HuH-7.5 (cell line): ENCODE measurements around the gene HCN3.

Experiments
- DNase-seq: peaks from one replicate; pipeline ENCODE4 v3.0.0; 2011; ENCODE audit warnings: low spot score

The HCN3 gene

GRCh38 chr1:155254228-155254713 lies 23.0 kb upstream of the HCN3 start:
- no peak for DNase-seq

DNA sequence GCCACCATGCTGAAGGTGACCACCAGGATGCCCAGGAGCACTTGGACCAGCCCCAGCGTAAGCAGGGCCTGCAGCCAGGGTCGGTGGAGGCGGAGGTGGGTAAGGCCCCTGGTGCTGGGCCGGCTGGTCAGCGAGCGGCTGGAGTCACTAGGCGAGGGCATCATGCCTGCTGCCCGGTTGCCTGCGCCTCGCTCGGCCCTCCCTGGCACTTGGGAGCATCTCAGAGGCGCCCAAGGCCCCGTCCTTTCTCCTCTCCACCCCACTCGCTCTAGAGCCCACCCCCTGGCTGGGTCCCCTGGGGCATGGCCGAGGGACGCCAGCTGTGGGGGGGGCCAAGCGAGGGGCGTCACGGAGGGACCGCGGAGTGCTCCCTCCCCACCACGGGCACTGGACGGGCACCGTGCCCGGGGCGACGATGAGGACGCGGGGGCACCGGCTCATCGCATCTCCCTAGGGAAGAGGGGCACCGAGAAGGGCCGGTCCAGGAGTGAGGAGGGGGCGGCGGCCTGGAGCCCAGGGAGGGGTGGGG lies 22.5 kb upstream of the HCN3 start:
- DNase-seq = no peak

DNA sequence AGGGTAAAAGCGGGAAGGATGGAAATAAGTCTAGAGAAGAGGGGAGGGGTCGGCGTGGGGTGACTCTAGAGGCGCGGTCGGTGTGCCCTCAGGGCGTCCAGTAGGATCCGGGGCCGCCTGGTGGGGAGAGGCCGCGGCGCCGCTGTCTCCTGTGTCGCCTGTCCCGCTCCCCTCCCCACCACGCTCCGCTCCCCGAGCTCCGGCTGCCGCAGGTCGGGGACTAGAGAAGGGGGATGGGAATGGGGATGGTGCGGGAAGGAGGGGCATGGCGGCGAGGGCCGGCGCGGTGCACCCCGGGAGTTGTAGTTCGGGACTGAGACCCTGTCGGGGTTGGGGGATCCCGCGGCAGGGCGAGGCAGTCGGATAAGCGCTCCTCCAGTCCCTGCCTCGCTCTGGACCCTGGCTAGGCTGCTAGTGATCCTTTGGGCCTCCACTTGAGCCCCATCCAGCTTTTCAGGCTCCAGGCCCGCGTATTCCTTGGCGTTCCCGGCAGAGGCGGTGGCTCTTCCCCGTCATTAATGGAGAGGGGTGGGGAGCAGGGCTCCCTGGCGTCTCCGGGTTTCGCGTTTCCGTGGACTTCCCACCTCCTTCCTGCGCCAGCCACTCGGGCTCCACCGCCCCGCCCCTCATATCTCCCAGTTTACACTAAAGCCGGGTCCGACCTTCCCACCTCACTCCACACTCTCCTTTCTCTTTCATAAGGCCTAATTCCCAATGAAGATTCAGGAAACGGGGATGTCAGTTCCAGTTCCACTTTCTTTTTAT lies 21.8 kb upstream of the HCN3 start, which contains the start of gene ENTREP3:
TSS of gene ENTREP3 (minus strand) at position 241 of the 765 bp plus-strand sequence. CDS start 606 bp downstream, outside the sequence.
- DNase-seq = peak; percentile 97

DNA sequence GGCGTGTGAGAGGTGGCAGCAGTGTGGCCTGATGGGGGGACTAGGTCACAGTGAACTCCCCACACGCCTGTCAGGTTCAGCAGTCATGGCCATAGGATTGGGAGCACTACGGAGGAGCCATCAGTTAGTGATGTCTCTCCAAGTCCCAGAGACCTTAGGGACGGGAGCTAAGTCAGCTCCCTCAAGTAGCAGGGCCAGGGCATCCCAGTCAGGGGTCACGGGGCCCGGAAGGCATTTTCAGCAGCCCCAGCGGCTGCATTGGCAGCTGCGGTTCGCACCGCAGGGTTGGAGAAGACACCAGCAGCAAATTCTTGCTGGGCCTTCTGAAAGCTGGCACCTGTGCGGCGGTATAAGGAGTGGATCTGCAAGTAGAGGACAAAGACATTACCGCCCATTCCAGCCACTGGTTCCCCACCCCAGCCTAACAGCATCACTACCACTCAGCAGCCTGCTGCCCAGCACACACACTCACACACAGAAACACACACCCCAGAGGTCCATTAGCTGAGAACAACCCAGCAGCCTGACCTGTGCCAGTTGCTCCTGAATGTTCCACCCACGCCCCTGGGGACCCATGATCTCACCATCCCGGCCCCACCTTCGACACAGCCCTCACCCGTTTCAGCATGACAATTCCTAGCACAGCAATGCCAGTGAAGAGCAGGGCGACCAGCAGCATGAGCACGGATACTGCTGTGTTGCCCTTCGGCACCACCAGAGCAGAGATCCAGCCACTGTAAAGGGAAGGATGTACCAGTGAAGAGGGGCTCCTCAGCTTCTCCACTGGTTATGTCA lies 21.0 kb upstream of the HCN3 start:
- no peak for DNase-seq

DNA sequence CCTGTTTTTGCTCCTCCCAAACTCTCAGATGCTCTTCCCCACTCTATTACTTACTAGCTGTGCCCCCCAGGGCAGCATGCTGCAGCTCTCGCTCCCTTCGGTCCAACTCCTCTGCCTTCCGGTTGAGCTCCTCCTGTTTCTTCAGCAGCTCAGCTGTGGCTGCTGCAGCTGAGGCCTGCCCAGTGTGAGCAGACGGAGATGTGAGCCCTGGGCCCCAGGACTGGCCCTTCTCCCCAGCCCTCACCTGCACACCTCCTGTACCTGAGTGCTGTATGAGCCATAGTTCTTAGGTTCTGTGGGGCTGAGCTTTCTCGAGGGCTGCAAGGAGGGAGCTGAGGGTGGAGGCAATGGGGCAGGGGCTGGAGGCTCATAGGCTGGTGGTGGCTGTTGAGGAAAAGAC lies 17.0 kb upstream of the HCN3 start:
- no peak for DNase-seq

- peak; percentile 48 for DNase-seq
These were observed 15.8 kb upstream of the HCN3 start for GRCh38 chr1:155261493-155261851.

DNA sequence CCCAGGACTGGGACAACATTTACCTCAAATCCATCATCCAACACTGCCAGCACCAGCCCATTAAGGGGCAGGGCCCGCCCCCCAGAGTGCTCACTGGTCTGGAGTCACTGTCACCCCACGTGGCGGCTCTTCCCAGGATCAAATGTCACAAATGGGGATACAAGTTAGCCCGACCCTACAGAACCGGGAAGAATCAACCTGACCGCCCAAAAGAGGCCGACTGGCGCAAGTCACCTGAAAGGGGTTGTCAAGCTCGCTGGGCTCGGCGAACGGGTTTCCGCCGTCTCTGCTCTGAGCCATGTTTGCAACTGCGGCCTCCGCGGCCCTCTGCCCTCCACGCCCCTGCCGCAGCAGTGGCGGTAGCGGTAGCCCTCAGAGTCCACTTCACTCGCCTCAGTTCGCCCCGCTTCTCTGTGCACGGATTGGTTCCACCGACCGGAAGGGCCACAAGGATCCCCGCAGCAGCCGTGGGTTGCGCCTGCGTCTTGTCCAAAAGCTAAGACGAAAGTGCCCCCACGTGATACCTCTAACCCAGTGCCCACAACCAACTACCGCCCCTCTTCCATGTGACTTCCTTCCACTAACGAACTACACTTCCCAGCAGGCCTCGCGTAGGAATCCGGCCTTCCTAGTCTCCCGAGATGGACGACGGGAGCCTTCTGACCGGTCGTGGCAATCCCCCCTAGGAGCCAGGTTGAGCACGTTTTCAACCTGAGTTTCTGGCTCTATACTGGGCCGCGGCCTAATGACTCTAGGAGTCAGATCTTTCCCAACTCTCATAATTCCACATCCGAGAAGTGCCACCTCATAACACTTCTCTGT lies 15.2 kb upstream of the HCN3 start, which contains the start of gene SCAMP3:
TSS of gene SCAMP3 (minus strand) at position 509 of the 822 bp plus-strand sequence. CDS start at position 300, 209 bp downstream.
- peak; percentile 98 for DNase-seq

DNA sequence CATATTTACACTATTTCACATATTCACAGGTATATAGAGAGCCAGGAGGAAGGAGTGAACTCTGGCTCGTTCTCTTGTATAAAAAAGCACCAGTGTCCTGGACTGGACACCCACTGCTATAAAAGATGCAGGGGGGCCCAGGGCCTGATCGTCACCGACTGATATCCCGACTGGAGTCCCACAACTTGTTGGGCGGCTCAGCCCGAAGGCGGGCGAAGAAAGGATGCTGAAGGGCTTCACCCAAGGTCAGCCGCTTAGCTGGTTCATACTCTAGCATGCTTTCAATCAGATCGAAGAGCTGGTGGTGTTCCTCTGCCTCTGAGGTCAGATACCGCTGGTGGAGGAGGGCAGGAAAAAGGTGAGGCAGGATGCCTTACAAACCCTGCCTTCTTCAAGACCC lies 14.2 kb upstream of the HCN3 start:
- DNase-seq = no peak

GRCh38 chr1:155266553-155266952 lies 10.7 kb upstream of the HCN3 start:
- DNase-seq = no peak

DNA sequence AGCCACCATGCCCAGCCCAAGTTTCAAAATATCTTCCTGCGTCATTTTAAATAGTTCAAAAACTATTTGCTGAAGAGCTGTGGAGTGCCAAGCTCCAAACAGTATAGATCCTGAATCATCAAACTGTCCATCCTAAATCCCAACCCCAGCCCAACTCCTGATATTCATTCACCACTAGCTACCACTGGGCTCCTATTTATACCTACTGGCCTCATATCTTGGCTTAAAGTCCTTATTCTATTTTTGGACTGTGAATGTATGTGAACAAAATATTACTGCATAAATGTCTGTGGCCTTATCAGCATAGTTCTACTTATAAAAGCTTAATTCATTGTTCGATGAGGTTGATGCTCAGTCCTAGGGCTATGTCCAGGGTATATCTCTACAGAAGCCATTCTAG lies 9.9 kb upstream of the HCN3 start:
- DNase-seq = no peak

DNA sequence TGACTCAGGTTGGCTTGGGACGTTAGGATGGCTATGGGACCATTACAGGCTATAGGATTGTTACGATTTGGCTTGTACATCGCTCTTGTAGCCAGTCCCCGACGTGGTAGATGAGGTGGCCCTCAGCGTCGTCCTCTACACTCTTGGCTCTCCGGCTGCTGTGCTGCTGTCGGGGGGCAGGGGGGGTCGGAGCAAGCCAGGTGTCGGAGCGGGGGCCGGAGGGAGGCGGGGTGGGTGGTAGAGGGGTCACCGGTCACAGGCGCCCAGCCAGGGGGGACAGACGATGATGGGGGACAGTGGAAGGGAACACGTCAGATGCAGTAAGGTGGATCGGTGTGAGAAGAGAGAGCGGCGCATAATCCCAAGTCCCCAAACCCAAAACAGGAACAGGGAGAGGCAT lies 8.6 kb upstream of the HCN3 start:
- DNase-seq = no peak

GRCh38 chr1:155269381-155269780 lies 7.9 kb upstream of the HCN3 start:
- no peak for DNase-seq

DNA sequence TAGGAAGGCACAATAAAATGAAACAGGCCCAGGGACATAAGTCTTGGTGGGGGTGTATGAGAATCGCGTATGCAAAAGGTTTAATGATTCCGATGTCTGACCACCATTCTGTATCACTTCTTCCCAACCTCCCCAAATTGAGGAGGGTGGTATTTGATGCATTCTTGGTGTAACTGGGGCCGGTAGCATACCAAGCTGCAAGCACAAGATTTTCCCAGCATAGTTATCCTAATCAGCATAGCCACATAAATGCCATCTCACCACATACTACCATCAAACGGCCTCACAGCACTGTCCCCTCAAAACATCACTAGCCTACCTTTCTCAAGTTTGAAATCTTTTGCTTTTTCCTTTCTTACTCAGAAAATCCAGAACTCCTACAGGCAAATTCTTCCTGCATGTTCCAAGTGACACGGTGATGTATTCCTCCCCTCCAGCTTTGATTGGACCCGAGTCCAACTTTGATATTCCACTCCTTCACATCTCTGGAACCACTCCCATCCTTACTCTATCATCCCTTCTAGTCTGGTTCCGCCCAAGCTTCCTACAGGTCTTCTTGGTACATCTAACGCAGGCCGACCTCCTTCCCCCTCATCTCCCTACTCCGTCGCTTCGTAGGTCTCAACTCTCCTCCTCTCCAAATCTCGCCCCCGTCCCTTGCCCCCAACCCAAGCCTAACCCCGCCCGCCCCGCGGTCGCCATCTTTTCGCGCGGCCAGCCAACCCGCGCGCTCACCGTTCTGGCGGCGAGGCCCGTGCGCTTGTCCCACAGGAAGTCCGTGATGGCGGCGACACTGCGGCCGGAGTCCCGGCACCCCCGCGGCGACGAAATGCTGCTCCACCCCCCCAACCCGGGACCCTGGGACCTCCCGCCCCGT lies 4.6 kb upstream of the HCN3 start:
- DNase-seq = peak; percentile 68

GRCh38 chr1:155273343-155274245 lies 3.7 kb upstream of the HCN3 start, which contains the start of gene CLK2:
Gene CLK2 (minus strand): TSS chr1:155273504. CDS start chr1:155270977, 2,527 bp downstream.
- DNase-seq = peak; percentile 100

- peak; percentile 88 for DNase-seq
These were observed 832 bp downstream of the HCN3 start for GRCh38 chr1:155277902-155278688.

GRCh38 chr1:155278689-155279160 lies 1.5 kb downstream of the HCN3 start:
- DNase-seq = no peak

GRCh38 chr1:155279268-155279667 lies 2.0 kb downstream of the HCN3 start:
- DNase-seq = no peak

- DNase-seq = no peak
These were observed 5.3 kb downstream of the HCN3 start for GRCh38 chr1:155282488-155283091.
